ENCODE measurements around the gene URB2. TPM values are rescaled to one million over a fixed set of nuclear protein-coding genes. Genes with fewer than 3 reads are reported as not detected.

Gene URB2
- total RNA-seq, 1 donor from 2014 or later, result 10.3 TPM

DNA sequence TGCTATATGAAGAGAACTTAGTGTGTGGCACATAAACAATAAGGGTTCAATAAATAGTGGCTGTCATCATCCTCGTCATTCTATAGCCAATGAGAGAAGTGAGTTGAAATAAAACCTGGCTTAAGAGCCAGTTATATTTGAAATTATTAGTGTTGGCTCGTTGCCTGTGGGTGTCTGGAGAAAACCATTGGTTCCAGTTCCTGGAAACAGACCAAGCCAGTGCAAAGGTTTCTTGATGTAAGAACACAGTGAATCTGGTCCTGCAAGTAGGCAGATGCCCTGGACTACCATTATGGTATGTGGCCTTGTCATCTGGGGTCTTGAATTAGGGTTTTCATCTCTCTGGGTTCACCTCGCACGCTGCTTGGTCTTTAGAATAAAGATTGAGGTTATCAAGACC is 43.3 kb downstream of the URB2 start:
- Histone ChIP-seq H3K36me3 (no peaks in the 10 kb centered on the region), H2AFZ (replicated peaks) (no peak overlapping the region), H3K9ac (no peak overlapping the region), H3K27me3 (no peaks in the 10 kb centered on the region), H3K79me2 (ENCODE audit: low read depth) (no peaks in the 10 kb centered on the region), H3K4me2 (no peak overlapping the region), H3F3A (ENCODE audit: low read depth) (no peaks in the 10 kb centered on the region), H3K4me1 (no peaks in the 10 kb centered on the region), H3K4me3 (no peak overlapping the region), H4K20me1 (ENCODE audit: low read depth) (no peaks in the 10 kb centered on the region), H3K27ac (no peak overlapping the region), H3K9me3 (ENCODE audit: low read depth) (no peaks in the 10 kb centered on the region)
- DNase-seq (ENCODE audit: low spot score), result no peak
- no peak overlapping the region for H3K4me3 Mint-ChIP-seq
- no peaks in the 10 kb centered on the region for H3K9me3 Mint-ChIP-seq
- H3K27me3 Mint-ChIP-seq (ENCODE audit: insufficient read depth, low read depth), result peaks cover 3% of the 10 kb centered on the region
- H3K4me1 Mint-ChIP-seq, result no peaks in the 10 kb centered on the region
- H3K36me3 Mint-ChIP-seq, result peaks cover 3% of the 10 kb centered on the region
- TF ChIP-seq EZH2phosphoT487 (IDR thresholded peaks at IDR 0.05), result no peak
- TF ChIP-seq EZH2 (IDR thresholded peaks at IDR 0.05), result no peak
- TF ChIP-seq CTCF (IDR thresholded peaks at IDR 0.05), result no peak
- H3K27ac Mint-ChIP-seq, result no peak overlapping the region

DNA sequence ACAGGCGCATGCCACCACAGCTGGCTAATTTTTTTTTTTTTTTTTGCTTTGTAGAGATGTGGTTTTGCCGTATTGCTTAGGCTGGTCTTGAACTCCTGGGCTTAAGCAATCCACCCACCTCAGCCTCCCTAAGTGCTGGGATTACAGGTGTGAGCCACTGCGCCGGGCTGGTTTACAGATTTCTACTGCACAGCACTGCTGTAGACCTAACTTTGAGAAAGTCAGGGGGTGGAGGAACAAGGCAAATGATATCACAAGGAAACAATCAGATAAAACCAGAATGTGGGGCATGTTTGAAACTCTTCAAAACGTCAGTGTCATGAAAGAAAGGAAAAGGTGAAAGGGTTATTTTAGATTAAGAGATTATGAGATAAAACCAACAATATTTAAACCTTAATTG is 45.3 kb downstream of the URB2 start:
- Histone ChIP-seq H3K4me3 (no peak overlapping the region), H3K4me2 (no peak overlapping the region), H4K20me1 (ENCODE audit: low read depth) (no peaks in the 10 kb centered on the region), H3K9me3 (ENCODE audit: low read depth) (no peaks in the 10 kb centered on the region), H3K36me3 (no peaks in the 10 kb centered on the region), H3K79me2 (ENCODE audit: low read depth) (no peaks in the 10 kb centered on the region), H3K27me3 (no peaks in the 10 kb centered on the region), H3K4me1 (no peaks in the 10 kb centered on the region), H3F3A (ENCODE audit: low read depth) (no peaks in the 10 kb centered on the region), H3K27ac (no peak overlapping the region), H3K9ac (no peak overlapping the region), H2AFZ (replicated peaks) (no peak overlapping the region)
- no peaks in the 10 kb centered on the region for H3K4me1 Mint-ChIP-seq
- peaks cover 2% of the 10 kb centered on the region for H3K27me3 Mint-ChIP-seq (ENCODE audit: insufficient read depth, low read depth)
- H3K27ac Mint-ChIP-seq, result no peak overlapping the region
- DNase-seq (ENCODE audit: low spot score), result no peak
- peak overlapping the region; percentile 19 for H3K4me3 Mint-ChIP-seq
- H3K36me3 Mint-ChIP-seq, result peaks cover 3% of the 10 kb centered on the region
- no peaks in the 10 kb centered on the region for H3K9me3 Mint-ChIP-seq
- no peak for TF ChIP-seq CTCF (IDR thresholded peaks at IDR 0.05)
- no peak for TF ChIP-seq EZH2phosphoT487 (IDR thresholded peaks at IDR 0.05)
- no peak for TF ChIP-seq EZH2 (IDR thresholded peaks at IDR 0.05)

- H3K9me3 ChIP-seq (ENCODE audit: low read depth), result no peaks in the 10 kb centered on the region
- H3K36me3 ChIP-seq, result no peaks in the 10 kb centered on the region
- no peak overlapping the region for H3K27ac Mint-ChIP-seq
- no peaks in the 10 kb centered on the region for H3K4me1 Mint-ChIP-seq
- no peak overlapping the region for H2AFZ ChIP-seq (replicated peaks)
- H3K27ac ChIP-seq, result no peak overlapping the region
- H3K4me3 ChIP-seq, result no peak overlapping the region
- H3K27me3 ChIP-seq, result no peaks in the 10 kb centered on the region
- no peaks in the 10 kb centered on the region for H3K79me2 ChIP-seq (ENCODE audit: low read depth)
- TF ChIP-seq EZH2 (IDR thresholded peaks at IDR 0.05) (no peak), CTCF (IDR thresholded peaks at IDR 0.05) (no peak), EZH2phosphoT487 (IDR thresholded peaks at IDR 0.05) (no peak)
- H3K4me2 ChIP-seq, result no peak overlapping the region
- no peaks in the 10 kb centered on the region for H3K4me1 ChIP-seq
- H3K4me3 Mint-ChIP-seq, result no peak overlapping the region
- no peaks in the 10 kb centered on the region for H4K20me1 ChIP-seq (ENCODE audit: low read depth)
- H3F3A ChIP-seq (ENCODE audit: low read depth), result no peaks in the 10 kb centered on the region
- H3K9me3 Mint-ChIP-seq, result no peaks in the 10 kb centered on the region
- no peak for DNase-seq (ENCODE audit: low spot score)
- peaks cover 3% of the 10 kb centered on the region for H3K36me3 Mint-ChIP-seq
- H3K27me3 Mint-ChIP-seq (ENCODE audit: insufficient read depth, low read depth), result peaks cover 2% of the 10 kb centered on the region
- H3K9ac ChIP-seq, result no peak overlapping the region
Measured at GRCh38 chr1:229672246-229672645, 46.2 kb downstream of the URB2 start.

All from neural progenitor cell (in vitro differentiated cells).